Endothelial cell of umbilical vein (primary cell): ENCODE measurements around the gene SEBOX. TPM values are rescaled to one million over a fixed set of nuclear protein-coding genes. Genes with fewer than 3 reads are reported as not detected.

ENCODE experiments used
- BruUV-seq: library from RNA; stranded (reverse); fragments of 400-500 nt; replicated peaks from 2 replicates; lab custom pipeline; 2021; lab: Mats Ljungman, UMichigan
- CTCF ChIA-PET: fragments of 300-600, 350-600 bp; sonication (Branson Sonifier 250); formaldehyde crosslinking; loops from one replicate; lab custom pipeline; 2021; ENCODE audit warnings: antibody characterized with exemption, inconsistent platforms; lab: Charles Lee
- POLR2A ChIA-PET: fragments of 300-600, 350-600 bp; sonication (Branson Sonifier 250); formaldehyde crosslinking; loops from one replicate; lab custom pipeline; 2021; ENCODE audit warnings: antibody characterized with exemption, inconsistent platforms; lab: Charles Lee
- DNase-seq: peaks from one replicate; pipeline ENCODE4 v3.0.0-alpha.2; 2011; ENCODE audit warnings: low read depth, low spot score
- FAIRE-seq: peaks from 2 replicates; lab custom pipeline; 2011; peaks lifted over from hg19 to GRCh38; lab: Jason Lieb, UNC
- H2AFZ ChIP-seq: 2 replicates; pipeline ENCODE4 v1.6.0; 2012; ENCODE audit warnings: low read depth, low read length, control low read depth, inconsistent platforms
- H3K27ac ChIP-seq: 2 replicates; pipeline ENCODE4 v1.5.1; 2011; ENCODE audit warnings: low read depth, mild to moderate bottlenecking, control low read depth, low read length, moderate library complexity; ENCODE audit not compliant: insufficient read depth
- H3K27me3 ChIP-seq, 2 experiments: 2 replicates each; pipeline versions ENCODE4 v1.6.0 to v1.6.1; 2011; ENCODE audit warnings: low read length in 2 of 2, mixed read lengths in 1 of 2; ENCODE audit not compliant: control insufficient read depth in 2 of 2, insufficient read depth in 2 of 2
- H3K36me3 ChIP-seq, 2 experiments: 2 replicates in 1 of 2; 3 replicates in 1 of 2; pipeline ENCODE4 v1.5.1; 2011; ENCODE audit warnings: low read length in 2 of 2, mild to moderate bottlenecking in 1 of 2, moderate library complexity in 1 of 2; ENCODE audit not compliant: control insufficient read depth in 2 of 2, insufficient read depth in 2 of 2; ENCODE audit errors: extremely low read depth in 1 of 2
- H3K4me1 ChIP-seq: 3 replicates; pipeline ENCODE4 v1.5.1; 2011; ENCODE audit warnings: mild to moderate bottlenecking, low read length; ENCODE audit not compliant: control insufficient read depth, insufficient read depth; ENCODE audit errors: extremely low read depth
- H3K4me2 ChIP-seq: 2 replicates; pipeline ENCODE4 v1.6.1; 2011; ENCODE audit warnings: low read length, control low read depth, mixed read lengths; ENCODE audit not compliant: insufficient read depth
- H3K4me3 ChIP-seq, 3 experiments: fragments of 200-600 bp in 1 of 3; sonication (generic), shearing (Covaris generic) in 1 of 3; replicated peaks in 1 of 3; 2 replicates each; pipeline ENCODE4 v1.5.1; 2011 to 2016; ENCODE audit warnings: control low read depth in 3 of 3, low read length in 3 of 3, mild to moderate bottlenecking in 2 of 3, inconsistent platforms in 1 of 3, low read depth in 1 of 3, moderate library complexity in 1 of 3; ENCODE audit not compliant: insufficient read depth in 1 of 3
- H3K79me2 ChIP-seq: 2 replicates; pipeline ENCODE4 v1.6.0; 2012; ENCODE audit warnings: low read length, inconsistent platforms; ENCODE audit not compliant: control insufficient read depth, insufficient read depth
- H3K9ac ChIP-seq: replicated peaks from 2 replicates; pipeline ENCODE3; 2011; ENCODE audit warnings: low read length, control low read depth; ENCODE audit not compliant: insufficient read depth; ENCODE audit errors: extremely low read depth
- H3K9me1 ChIP-seq: replicated peaks from 3 replicates; pipeline ENCODE4 v1.6.0; 2011; ENCODE audit warnings: mild to moderate bottlenecking, low read length; ENCODE audit not compliant: control insufficient read depth, insufficient read depth; ENCODE audit errors: extremely low read depth
- H3K9me3 ChIP-seq: replicated peaks from 2 replicates; pipeline ENCODE4 v1.5.1; 2012; ENCODE audit warnings: low read length, inconsistent platforms; ENCODE audit not compliant: control insufficient read depth, insufficient read depth
- H4K20me1 ChIP-seq: replicated peaks from 2 replicates; pipeline ENCODE3; 2011; ENCODE audit warnings: mild to moderate bottlenecking, low read length; ENCODE audit not compliant: control insufficient read depth, insufficient read depth; ENCODE audit errors: extremely low read depth
- EZH2 ChIP-seq: IDR thresholded peaks from 2 replicates; pipeline ENCODE4 v1.6.1; 2012; ENCODE audit warnings: borderline replicate concordance, low read depth, mild to moderate bottlenecking, moderate library complexity, low read length, inconsistent platforms; ENCODE audit not compliant: severe bottlenecking
- FOS ChIP-seq: IDR thresholded peaks from 2 replicates; pipeline ENCODE4 v1.6.1; 2011; ENCODE audit warnings: mild to moderate bottlenecking, low read length, moderate library complexity, borderline replicate concordance; ENCODE audit not compliant: insufficient read depth
- GATA2 ChIP-seq: IDR thresholded peaks from 2 replicates; pipeline ENCODE4 v1.7.0; 2011; ENCODE audit warnings: low read depth, mild to moderate bottlenecking, moderate library complexity, mixed read lengths, low read length; ENCODE audit not compliant: insufficient read length, insufficient read depth
- JUN ChIP-seq: IDR thresholded peaks from 2 replicates; pipeline ENCODE4 v1.6.1; 2011; ENCODE audit warnings: borderline replicate concordance, low read depth; ENCODE audit not compliant: insufficient read length, insufficient read depth
- MYC ChIP-seq: IDR thresholded peaks from one replicate; pipeline ENCODE4 v1.6.1; 2011; ENCODE audit warnings: mild to moderate bottlenecking, low read depth, low read length
- POLR2A ChIP-seq: IDR thresholded peaks from 2 replicates; pipeline ENCODE4 v1.6.1; 2012; ENCODE audit warnings: low read depth, mild to moderate bottlenecking, control low read depth, low read length
- POLR2AphosphoS5 ChIP-seq: IDR thresholded peaks from 2 replicates; pipeline ENCODE4 v1.6.1; 2012; ENCODE audit warnings: low read depth, mild to moderate bottlenecking, control low read depth, low read length, moderate library complexity; ENCODE audit not compliant: insufficient read depth
- dilution Hi-C: fragments of 300-500 bp; cut with MboI; formaldehyde crosslinking; loops from one replicate; pipeline ENCODE4 v1.15.0; 2019; ENCODE audit warnings: low sequenced_read_pairs; ENCODE audit not compliant: extremely low pct_ligation_motif_present
- intact Hi-C: fragments of 100-400 bp; cut with micrococcal nuclease; formaldehyde crosslinking; loops from one replicate; pipeline ENCODE4 v1.10.0; 2022
- polyA plus RNA-seq, 4 experiments: library from polyadenylated mRNA; depleted of rRNA in 3 of 4; stranded (reverse) in 3 of 4; unstranded in 1 of 4; fragments of >200 nt; gene quantifications; 2 replicates each; pipeline versions ENCODE4 v1.2.1 to v1.2.3, GENCODE V29; 2011 to 2012; ENCODE audit warnings: missing spikeins in 1 of 4
- total RNA-seq: library from RNA; stranded (reverse); gene quantifications from 2 replicates; pipeline ENCODE4 v1.2.3, GENCODE V29; 2021
- TF ChIP-seq, protein P1 (sequence below), 2 donors: IDR thresholded peaks; 1 replicate in 1 of 2; 2 replicates in 1 of 2; pipeline ENCODE4 v1.5.1; 2011; ENCODE audit warnings: low read length in 2 of 2, mild to moderate bottlenecking in 2 of 2, moderate library complexity in 2 of 2, control low read depth in 1 of 2, inconsistent platforms in 1 of 2, low read depth in 1 of 2; ENCODE audit not compliant: insufficient read depth in 1 of 2; ENCODE audit errors: extremely low read depth in 1 of 2
- TF ChIP-seq, protein P2 (sequence below): IDR thresholded peaks from 2 replicates; pipeline ENCODE4 v1.6.1; 2011; ENCODE audit not compliant: insufficient read depth, insufficient read length

SEBOX gene
- total and polyA plus RNA-seq, 2 donors (not counting 3 experiments of a cell fraction or from before 2014, with no cell fraction given), result not detected

DNA sequence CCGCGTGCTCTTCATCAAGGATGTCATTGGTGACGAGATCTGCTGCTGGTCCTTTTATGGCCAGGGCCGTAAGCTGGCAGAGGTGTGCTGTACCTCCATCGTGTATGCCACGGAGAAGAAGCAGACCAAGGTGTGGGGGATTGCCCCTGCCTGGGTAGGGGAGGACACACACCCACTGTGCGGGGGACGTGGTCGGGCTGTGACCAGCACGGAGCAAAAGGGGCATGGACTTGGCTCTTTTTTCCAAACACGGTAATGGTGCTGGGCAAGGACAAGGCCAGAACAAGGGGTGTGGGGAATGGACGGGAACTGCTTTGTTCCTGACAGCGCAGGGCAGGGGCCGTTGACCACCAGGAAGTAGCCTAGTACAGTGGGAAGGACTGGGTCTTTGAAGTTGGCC is 22.7 kb downstream of the SEBOX start:
- CTCF ChIA-PET, result no interaction called here
- TF ChIP-seq FOS, result no peak
- Histone ChIP-seq H3K4me2 (no peak overlapping the region), H3K4me1 (peaks cover 43% of the 10 kb centered on the region), H3K27me3 (no peaks in the 10 kb centered on the region), H3K36me3 (peaks cover 24 to 50% of the 10 kb centered on the region in 2 experiments), H3K79me2 (peaks cover 24% of the 10 kb centered on the region), H4K20me1 (no peaks in the 10 kb centered on the region), H3K9me3 (no peaks in the 10 kb centered on the region), H3K9ac (no peak overlapping the region), H2AFZ (no peak overlapping the region), H3K4me3 (no peak overlapping the region), H3K9me1 (no peaks in the 10 kb centered on the region), H3K27ac (no peak overlapping the region)
- dilution Hi-C loops (no loop called here), intact Hi-C loops (no loop called here)
- BruUV-seq, result no TSS peak
- POLR2A ChIA-PET, result no interaction called here
- no peak for FAIRE-seq
- DNase-seq, result no peak

DNA sequence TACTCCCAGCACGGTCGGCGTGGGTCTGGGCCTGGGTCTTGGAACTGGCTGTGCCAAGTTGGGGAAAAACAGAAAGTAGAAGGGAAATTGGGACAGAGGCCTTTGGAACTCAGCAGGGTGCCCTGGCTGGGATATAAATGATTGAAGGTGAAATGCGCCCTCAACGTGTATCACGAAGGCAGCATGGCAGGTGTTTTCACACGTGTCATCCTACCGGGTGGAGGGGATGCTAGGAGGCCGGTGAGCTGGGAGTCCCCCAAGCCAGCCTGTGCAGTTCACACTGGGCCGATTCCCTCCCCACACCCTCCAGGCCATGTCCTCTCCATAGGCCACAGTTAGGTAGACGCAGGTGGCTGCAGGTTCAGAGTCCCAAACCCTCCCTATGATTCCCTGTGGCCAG is 23.5 kb downstream of the SEBOX start:
- Histone ChIP-seq H3K79me2 (peaks cover 32% of the 10 kb centered on the region), H3K27me3 (no peaks in the 10 kb centered on the region), H3K9me1 (no peaks in the 10 kb centered on the region), H3K9ac (no peak overlapping the region), H3K27ac (no peak overlapping the region), H3K4me2 (no peak overlapping the region), H4K20me1 (no peaks in the 10 kb centered on the region), H3K36me3 (peaks cover 21 to 50% of the 10 kb centered on the region in 2 experiments), H2AFZ (no peak overlapping the region), H3K4me1 (peaks cover 43% of the 10 kb centered on the region), H3K4me3 (no peak overlapping the region), H3K9me3 (no peaks in the 10 kb centered on the region)
- ChIA-PET POLR2A (no interaction called here), CTCF (no interaction called here)
- intact Hi-C loops (no loop called here), dilution Hi-C loops (no loop called here)
- FAIRE-seq (no peak), DNase-seq (no peak)
- TF ChIP-seq POLR2A, result no peak
- TF ChIP-seq, protein P1, sequence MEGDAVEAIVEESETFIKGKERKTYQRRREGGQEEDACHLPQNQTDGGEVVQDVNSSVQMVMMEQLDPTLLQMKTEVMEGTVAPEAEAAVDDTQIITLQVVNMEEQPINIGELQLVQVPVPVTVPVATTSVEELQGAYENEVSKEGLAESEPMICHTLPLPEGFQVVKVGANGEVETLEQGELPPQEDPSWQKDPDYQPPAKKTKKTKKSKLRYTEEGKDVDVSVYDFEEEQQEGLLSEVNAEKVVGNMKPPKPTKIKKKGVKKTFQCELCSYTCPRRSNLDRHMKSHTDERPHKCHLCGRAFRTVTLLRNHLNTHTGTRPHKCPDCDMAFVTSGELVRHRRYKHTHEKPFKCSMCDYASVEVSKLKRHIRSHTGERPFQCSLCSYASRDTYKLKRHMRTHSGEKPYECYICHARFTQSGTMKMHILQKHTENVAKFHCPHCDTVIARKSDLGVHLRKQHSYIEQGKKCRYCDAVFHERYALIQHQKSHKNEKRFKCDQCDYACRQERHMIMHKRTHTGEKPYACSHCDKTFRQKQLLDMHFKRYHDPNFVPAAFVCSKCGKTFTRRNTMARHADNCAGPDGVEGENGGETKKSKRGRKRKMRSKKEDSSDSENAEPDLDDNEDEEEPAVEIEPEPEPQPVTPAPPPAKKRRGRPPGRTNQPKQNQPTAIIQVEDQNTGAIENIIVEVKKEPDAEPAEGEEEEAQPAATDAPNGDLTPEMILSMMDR (IDR thresholded peaks at IDR 0.05; ENCODE audit: extremely low read depth in 1 of 2, insufficient read depth in 1 of 2, low read depth in 1 of 2, low read length in 2 of 2), result no peak
- no peak for TF ChIP-seq MYC
- no peak for TF ChIP-seq EZH2
- TF ChIP-seq, protein P2, sequence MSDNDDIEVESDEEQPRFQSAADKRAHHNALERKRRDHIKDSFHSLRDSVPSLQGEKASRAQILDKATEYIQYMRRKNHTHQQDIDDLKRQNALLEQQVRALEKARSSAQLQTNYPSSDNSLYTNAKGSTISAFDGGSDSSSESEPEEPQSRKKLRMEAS, result no peak
- TF ChIP-seq FOS, result no peak
- no peak for TF ChIP-seq POLR2AphosphoS5
- TF ChIP-seq GATA2, result no peak
- no peak for TF ChIP-seq JUN
- BruUV-seq, result no TSS peak
